Measurements from ENCODE around the gene OBSCN. TPM values are rescaled to one million over a fixed set of nuclear protein-coding genes. Genes with fewer than 3 reads are reported as not detected.

OBSCN gene
- total RNA-seq, 1 donor from 2014 or later = 3.4 TPM

DNA sequence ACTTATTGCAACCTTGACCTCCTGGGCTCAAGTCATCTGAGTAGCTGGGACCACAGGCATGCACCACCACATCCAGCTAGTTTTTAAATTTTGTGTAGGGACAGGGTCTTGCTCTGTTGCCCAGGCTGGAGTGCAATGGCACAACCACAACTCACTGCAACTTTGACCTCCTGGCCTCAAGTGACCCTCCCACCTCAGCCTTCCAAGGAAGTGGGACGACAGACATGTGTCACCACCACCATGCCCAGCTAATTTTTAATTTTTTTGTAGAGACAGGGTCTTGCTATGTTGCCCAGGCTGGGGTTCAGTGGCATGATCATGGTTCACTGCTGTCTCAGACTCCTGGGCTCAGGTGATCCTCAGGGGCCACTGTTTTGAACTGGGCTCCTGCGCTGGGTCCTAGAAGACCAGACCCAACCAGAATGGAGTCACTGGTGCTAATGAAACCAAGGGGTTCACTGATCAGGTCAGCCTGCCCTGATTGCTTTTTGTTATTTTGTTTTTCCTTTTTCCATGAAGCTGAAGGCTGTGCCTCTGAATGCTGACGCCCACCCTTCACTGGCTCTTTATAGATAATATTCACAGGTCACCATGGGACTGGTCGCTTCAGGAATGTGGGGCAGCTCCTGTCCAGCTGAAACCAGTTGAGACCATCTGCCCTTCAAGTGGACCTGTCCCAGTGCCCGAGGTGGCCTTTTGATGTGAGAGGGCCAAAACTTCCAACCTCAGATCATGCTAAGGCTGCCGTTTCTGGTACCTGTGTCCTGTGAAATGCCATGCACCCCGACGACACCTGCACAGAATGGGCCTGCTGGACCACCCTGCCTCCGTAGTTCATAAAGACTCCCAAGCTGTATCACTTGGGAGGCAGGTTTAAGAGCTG, 203.9 kb downstream of the OBSCN start:
- no peak for DNase-seq (ENCODE audit: low read depth, low spot score)

DNA sequence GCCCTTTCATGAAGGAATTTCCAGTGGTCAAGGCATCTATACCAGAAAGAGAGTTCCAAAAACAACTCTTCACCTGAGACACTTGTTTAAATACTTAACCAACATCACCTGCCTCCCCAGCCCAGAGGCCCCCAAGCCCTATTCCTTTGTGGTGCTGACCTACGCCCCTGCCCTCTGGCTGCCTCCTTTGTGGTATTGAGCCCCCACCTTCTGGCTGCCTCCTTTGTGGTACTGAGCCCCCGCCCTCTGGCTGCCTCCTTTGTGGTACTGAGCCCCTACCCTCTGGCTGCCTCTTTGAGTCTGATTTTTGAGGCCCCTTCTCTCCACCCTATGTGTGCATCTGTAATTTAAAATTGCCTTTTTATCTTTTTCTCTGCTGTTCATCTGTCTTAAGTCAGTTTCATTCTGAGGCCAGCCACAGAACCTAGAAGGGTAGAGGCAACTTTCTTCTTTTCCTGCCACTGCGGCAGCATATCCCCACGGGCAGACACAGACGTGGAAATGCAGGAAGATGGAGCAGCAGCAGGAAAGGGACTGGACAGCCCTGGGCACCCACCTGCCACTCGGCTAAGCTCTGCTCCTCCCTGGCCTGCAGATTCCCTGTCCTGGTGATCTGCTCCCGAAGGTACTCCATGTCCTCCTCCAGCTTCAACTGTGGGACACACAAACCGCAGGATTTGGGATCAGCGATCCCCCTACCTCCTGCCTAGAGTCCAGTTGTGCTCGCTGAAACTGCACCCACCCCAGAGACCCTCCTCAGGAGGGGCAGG, 205.6 kb downstream of the OBSCN start:
- no peak for DNase-seq (ENCODE audit: low read depth, low spot score)

DNA sequence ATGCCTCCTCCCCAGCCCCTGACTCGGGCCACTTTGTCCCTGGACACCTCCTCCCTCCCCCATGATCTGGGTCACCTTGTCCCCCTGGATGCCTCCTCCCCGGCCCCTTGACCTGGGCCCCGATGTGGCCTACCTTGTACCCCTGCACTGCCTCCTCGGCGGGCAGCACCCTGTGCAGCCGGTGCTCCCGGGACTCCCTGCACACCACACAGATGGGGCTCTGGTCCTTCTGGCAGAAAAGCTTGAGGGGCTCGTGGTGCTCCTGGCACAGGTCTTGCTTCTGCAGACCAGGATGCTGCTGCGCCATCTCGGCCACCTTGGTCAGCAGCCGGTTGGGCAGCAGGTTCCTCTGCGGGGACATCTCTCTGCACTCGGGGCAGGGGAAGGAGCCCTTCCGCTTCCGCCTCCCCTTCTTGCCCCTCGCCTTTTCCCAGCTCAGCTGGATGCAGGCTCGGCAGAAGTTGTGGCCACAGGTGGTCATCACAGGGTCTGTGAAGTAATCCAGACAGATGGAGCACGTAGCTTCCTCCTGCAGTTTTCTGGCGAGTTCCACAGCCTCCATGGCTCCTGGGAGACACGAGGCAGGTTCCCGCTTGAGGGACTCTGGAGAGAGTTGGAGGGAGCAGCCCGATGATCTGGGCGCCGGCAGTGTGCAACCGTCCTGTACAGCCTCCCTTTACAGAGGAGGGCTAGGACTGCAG, 206.8 kb downstream of the OBSCN start:
- DNase-seq (ENCODE audit: low read depth, low spot score) = no peak

DNA sequence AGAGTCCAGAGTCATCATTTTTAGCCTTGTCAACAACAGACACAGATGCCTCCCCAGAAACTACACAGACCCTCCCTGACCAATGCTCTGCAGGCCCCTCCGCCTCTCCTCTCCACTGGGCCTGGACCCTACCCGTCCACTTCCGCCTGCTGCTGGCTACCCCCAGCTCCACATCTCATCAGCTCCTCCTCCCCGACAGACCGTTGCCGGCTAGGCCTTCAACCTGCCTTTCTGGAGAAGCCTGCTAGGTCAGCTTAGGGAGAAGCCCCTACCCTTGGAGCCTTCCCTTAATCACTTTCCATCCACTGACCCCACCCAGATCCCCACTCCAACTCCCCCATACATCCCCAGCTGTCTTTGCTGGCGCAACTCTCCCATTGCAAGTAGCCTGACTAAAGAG, 207.4 kb downstream of the OBSCN start:
- DNase-seq (ENCODE audit: low read depth, low spot score) = no peak

DNA sequence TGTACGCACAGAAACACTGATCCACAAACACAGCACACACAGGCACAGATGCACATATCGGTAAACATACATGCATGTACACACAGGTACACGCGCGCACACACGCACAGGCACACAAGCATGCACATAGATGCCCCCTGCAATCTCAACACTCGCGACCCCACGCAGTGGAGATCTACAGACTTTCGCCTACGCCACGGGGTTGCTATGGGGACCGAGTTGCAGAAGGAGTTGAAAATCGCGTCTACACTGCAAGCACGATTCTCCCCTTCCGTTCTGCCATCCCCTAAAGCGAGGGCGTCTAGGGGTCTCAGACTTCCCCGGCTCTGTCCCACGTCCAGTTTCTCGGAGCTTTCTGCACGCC, 208.0 kb downstream of the OBSCN start:
- no peak for DNase-seq (ENCODE audit: low read depth, low spot score)

DNA sequence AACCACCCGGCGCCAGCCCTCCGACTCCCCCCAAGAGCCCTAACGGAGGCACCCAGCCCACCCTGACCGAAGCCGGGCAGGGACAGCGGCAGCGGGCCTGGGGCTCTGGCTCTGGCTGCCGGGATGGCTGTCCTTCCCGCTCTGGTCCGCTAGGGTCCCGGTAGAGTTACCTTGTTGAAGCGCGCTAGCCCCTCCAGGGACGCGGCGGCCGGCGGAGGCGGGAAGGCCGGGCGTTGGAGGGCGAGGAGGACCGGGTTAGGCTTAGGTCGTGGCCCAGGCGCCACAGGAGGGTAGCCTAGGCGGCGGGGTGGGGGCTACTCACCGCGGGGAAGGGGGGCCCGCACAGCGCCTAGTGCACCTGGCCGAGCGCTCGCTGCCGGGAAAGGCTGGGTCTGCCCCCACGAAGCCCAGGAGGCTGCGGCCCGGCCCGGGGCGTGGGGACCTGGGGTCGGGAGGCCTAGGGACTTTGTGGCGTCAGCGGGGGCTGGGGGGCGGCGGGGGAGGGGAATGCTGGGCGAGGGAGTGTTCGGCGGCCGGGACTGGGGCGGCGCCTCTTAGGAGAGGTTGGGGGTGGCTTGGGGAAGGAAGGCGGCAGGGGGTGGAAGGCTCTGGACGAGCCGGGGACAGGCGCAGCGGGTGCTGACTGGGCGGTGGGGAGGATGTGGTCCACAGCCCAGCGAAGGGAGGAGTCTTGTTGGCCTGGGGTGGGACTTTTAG, 208.5 kb downstream of the OBSCN start, which contains the start of gene TRIM17:
Gene TRIM17 (minus strand): TSS at position 645 of the 717 bp plus-strand sequence. CDS start 1,789 bp downstream, outside the sequence.
- no peak for DNase-seq (ENCODE audit: low read depth, low spot score)

DNA sequence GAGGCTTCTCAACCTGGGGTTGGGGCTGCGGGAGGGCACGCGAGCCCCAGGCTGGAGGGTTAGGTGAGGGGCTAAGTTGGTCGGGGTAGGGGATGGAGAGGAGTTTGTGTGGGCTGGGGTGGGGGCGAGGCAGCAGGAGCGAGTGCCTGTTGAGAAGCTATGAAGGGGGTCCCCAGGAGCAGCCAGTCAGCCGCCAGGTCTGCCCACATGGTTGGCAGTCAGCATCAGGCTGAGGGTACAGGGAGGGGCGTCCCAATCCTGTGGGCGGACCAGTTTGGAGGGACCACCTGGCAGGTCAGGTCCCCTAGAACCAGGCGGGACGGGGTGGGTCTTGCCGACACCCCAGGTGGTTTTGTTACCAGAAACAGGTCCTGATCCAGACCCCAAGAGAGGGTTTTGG, 209.2 kb downstream of the OBSCN start:
- no peak for DNase-seq (ENCODE audit: low read depth, low spot score)

DNA sequence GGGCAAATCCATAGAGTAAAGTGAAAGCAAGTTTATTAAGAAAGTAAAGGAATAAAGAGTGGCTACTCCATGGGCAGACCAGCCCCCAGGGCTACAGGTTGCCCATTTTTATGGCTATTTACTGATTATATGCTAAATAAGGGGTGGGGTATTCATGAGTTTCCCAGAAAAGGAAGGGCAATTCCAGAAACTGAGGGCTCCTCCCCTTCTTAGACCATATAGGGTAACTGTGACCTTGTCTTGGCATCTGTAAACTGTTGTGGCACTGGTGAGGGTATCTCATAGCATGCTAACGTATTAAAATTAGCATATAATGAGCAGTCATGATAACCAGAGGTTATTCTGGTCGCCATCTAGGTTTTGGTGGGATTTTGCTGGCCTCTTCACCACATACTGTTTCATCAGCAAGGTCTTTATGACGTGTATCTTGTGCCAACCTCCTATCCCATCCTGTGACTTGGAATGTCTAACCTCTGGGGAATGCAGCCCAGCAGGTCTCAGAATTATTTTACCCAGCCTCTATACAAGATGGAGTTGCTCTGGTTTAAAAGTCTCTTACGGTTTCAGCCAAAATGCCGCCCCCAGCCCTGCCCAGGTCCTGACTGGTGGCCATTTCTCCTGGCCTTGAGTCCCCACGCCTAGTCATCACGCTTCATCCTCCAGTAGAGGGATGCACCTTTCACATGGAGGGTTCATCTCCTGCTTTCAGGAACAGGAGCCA, 209.8 kb downstream of the OBSCN start:
- no peak for DNase-seq (ENCODE audit: low read depth, low spot score)

DNA sequence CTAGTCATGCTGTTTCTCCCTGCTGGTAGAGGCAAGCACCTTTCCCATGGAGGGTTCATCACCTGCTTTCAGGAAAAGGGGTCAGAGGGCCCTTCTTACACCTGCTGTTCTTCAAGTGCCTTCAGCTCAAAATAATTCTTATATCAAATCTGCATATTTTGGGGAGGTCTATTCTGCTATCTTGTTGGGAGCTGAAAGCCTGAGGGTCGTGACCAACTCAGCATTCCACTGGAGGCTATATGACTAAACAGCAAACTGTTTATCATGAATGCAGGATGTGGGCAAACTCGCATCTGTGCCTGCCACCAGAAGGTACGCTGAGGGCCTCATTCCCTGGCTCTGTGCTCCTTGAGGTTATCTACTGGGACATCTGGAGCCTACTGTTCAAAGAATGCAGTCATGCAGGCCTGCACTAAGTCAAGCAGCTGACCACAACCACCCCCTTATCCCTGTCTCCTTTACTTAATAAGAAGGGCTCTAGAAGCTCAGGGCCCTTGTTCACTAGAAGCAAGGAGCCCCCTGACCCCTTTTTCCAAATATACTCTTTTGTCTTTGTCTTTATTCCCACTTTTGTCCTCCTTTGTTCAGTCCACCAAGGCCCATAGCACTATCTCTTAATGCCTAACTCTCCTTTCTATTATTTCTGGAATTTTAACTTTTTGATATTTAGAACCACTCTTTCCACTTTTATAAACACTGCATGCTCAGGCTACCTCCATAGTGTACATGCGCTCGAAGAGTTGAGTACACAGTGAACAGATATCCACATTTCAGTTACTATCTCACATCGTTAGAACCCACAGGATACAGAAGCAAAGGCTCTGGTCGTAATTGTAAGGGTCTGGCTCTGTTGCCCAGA, 213.4 kb downstream of the OBSCN start:
- no peak for DNase-seq (ENCODE audit: low read depth, low spot score)

DNA sequence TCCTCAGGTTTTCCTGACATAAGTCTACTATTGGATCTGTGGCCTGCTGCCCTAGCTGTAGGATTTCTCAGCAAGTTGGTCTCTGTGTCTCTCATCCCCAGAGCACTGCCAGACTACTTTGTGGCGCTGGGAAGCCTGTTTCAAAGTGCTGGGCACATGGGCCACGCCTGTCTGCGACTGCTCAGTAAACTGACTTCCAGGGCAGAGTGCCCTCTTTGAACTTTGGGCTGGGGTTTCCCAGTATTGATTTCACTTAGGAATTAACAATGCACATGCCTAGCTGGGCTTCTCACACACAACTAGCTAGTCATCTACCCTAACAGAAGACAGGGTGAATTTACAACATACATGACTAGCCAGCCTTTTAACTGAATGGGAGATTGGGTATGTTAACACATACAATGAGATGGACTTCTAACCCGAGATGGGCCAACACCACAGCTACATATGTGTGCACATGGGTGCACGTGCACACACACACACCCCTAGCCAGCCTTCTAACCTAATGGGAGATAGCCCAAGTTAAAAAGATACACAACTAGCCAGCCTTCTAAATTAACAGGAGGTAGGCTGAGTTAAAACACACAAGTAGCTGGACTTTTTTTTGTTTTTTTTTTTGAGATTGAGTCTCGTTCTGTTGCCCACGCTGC, 215.7 kb downstream of the OBSCN start:
- no peak for DNase-seq (ENCODE audit: low read depth, low spot score)

DNA sequence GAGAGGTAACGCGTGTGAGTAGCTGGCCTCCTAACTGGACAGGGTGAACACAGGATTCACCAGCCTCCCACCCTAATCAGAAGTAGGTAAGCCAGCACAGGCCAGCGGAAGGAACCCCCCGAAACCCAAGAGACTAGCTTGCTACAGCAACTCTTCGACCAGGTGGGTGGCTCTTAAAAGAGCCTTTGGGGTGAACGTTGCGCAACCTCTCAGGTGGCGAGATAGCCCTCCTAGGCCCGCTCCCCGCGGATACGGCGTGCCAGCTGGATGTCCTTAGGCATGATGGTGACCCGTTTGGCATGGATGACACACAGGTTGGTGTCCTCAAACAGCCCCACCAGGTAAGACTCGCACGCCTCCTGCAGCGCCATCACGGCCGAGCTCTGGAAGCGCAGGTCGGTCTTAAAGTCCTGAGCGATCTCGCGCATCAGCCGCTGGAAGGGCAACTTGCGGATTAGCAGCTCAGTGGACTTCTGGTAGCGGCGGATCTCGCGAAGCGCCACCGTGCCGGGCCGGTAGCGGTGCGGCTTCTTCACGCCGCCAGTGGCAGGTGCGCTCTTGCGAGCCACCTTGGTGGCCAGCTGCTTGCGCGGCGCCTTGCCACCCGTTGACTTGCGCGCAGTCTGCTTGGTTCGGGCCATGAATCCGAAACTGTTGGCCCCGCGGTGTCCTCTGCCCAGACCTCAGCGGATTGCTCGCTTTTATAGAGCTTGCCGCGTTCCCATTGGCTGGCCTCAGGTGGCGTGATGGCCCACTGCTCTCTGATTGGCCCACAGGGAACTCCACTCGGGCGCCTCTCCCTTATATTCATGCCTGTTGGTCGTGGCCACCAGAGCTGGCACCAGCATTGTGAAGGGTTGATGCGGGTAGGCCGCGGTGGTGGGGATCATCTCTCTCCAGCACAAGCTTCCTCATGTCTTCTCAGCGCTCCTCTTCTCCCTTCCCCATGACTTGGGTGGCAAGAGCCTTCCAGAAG, 217.1 kb downstream of the OBSCN start:
- no peak for DNase-seq (ENCODE audit: low read depth, low spot score)

DNA sequence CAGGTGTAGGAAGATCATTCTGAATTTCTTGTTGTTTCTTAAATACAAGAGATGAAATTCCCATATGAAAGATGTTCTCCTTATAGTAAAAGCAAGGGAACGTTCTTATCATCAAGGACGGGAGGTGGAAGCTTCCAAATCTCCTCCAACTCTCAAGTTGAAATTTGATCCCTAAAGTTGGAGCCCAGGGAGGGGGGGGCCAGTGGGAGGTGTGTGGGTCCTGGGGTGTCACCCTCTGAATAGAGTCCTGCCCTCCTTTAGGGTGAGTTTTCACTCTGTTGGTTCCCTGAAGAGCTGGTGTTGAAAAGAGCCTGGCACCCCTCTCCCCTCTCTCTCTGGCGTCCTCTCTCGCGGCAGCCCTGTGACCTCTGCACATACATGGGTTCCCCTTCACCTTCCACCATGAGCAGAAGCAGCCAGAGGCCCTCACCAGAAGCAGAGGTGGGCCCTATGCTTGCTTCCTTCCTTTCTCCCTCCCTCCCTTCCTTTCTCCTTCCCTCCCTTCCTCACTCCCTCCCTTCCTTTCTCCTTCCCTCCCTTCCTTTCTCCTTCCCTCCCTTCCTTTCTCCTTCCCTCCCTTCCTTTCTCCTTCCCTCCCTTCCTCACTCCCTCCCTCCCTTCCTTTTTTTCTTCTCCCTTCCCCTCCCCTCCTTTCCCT, 218.8 kb downstream of the OBSCN start:
- no peak for DNase-seq (ENCODE audit: low read depth, low spot score)

DNA sequence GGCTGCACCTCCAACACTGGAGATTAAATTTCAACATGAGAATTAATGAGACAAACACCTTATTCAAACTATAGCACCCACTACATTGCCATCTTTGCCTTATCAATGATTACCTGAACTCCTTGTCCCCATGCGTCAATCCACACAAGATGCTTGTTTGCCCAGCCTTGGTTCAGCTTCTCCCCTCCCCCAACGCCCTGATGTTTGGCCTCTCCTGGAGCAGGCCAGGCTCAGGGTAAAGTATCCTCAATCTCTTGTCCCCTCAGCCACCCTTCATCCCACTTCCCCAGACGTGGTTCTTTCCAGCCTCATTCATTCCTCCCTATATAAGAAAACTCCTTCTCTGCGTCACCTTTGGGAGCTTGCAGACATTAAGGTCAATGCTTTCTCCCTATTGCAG, 220.6 kb downstream of the OBSCN start:
- no peak for DNase-seq (ENCODE audit: low read depth, low spot score)
